ENCODE measurements around the gene ABCC8. TPM values are rescaled to one million over a fixed set of nuclear protein-coding genes. Genes with fewer than 3 reads are reported as not detected.
A peak's percentile ranks its signal among the peaks of the same experiment; 100 is the strongest.

Gene ABCC8
- total and polyA plus RNA-seq, 9 of the 15 experiments (the other 6 are each of a cell fraction or from before 2014, with no cell fraction given) = not detected

- H3K36me3 ChIP-seq (ENCODE audit: control insufficient read depth, insufficient read depth, low read length) = no peaks in the 10 kb centered on the region
- H3K9me1 ChIP-seq (ENCODE audit: control insufficient read depth, insufficient read depth, low read length) = no peaks in the 10 kb centered on the region
- DNase-seq (ENCODE audit: extremely low read depth in 1 of 4, low spot score in 3 of 4) = no peak
- no peak overlapping the region; a peak in 1 of 4 replicates for H3K9ac ChIP-seq (ENCODE audit: insufficient read depth in 1 of 2, low read depth in 2 of 2, low read length in 2 of 2)
- BruUV-seq (replicated peaks) = no TSS peak
- CTCF ChIA-PET (ENCODE audit: low intra/inter-chr PET ratio) = no interaction called here
- H3K9me3 ChIP-seq (replicated peaks; ENCODE audit: control insufficient read depth, insufficient read depth, low read depth, low read length) = no peaks in the 10 kb centered on the region
- FAIRE-seq = no peak
- in situ Hi-C loops (cut with MboI) = no loop called here
- intact Hi-C loops (cut with micrococcal nuclease) = no loop called here
- TF ChIP-seq IRF1 (CRISPR knock-in tag; IDR thresholded peaks at IDR 0.05; ENCODE audit: borderline replicate concordance) (no peak), TEAD4 (IDR thresholded peaks at IDR 0.05; ENCODE audit: low read length) (no peak), TEAD4 (CRISPR knock-in tag; IDR thresholded peaks at IDR 0.05; ENCODE audit: borderline replicate concordance) (no peak), NONO (IDR thresholded peaks at IDR 0.05; ENCODE audit: low read depth in 2 of 2, low read length in 1 of 2) (no peak), FOXK2 (conservative IDR thresholded peaks at IDR 0.05 in 1 of 2, IDR thresholded peaks at IDR 0.05 in 1 of 2; ENCODE audit: low read depth in 2 of 2) (no peak), ZNF347 (CRISPR knock-in tag; IDR thresholded peaks at IDR 0.05; ENCODE audit: low read depth) (no peak), NFIC (IDR thresholded peaks at IDR 0.05) (peak; percentile 79), BCOR (IDR thresholded peaks at IDR 0.05) (0 out of 2 replicates have a peak, but pooled peaks have one; percentile 26), RBM25 (IDR thresholded peaks at IDR 0.05; ENCODE audit: low read depth, low read length, severe bottlenecking) (peak; percentile 86), SNAPC5 (CRISPR knock-in tag; IDR thresholded peaks at IDR 0.05) (no peak), MTA3 (IDR thresholded peaks at IDR 0.05; ENCODE audit: borderline replicate concordance) (no peak), CSDE1 (IDR thresholded peaks at IDR 0.05) (no peak), ZNF24 (IDR thresholded peaks at IDR 0.05) (no peak), IFI16 (CRISPR knock-in tag; IDR thresholded peaks at IDR 0.05) (no peak), MYNN (IDR thresholded peaks at IDR 0.05) (no peak), MYNN (CRISPR knock-in tag; IDR thresholded peaks at IDR 0.05) (no peak), ILK (tag; IDR thresholded peaks at IDR 0.05; ENCODE audit: borderline replicate concordance, low read depth) (no peak), NCOR1 (IDR thresholded peaks at IDR 0.05) (no peak), ZFP36 (IDR thresholded peaks at IDR 0.05; ENCODE audit: low read depth, low read length, partially characterized antibody) (peak; percentile 69), MTA1 (IDR thresholded peaks at IDR 0.05; ENCODE audit: borderline replicate concordance) (no peak), SNIP1 (IDR thresholded peaks at IDR 0.05; ENCODE audit: low read depth) (no peak), ZNF311 (CRISPR knock-in tag; IDR thresholded peaks at IDR 0.05) (no peak)
- 9% methylated on average over 11 of the region's 11 CpGs for WGBS (ENCODE audit: insufficient coverage, low coverage, missing lambda C conversion rate)
- H3K4me1 ChIP-seq (replicated peaks in 1 of 2; ENCODE audit: control insufficient read depth in 2 of 2, insufficient read depth in 2 of 2, low read length in 2 of 2) = peaks cover 4% of the 10 kb centered on the region in 2 experiments; a peak in 2 of 5 replicates
- H3K79me2 ChIP-seq (ENCODE audit: control insufficient read depth, insufficient read depth, low read length) = no peaks in the 10 kb centered on the region
- no peak overlapping the region for H3K4me3 ChIP-seq
- no peak overlapping the region for H3K4me2 ChIP-seq (ENCODE audit: insufficient read depth, low read length)
- no peaks in the 10 kb centered on the region for H4K20me1 ChIP-seq (replicated peaks; ENCODE audit: control insufficient read depth, insufficient read depth, low read length)
- ATAC-seq = no peak
- H3K27ac ChIP-seq (ENCODE audit: extremely low read depth, low read depth, low read length) = no peak overlapping the region
- H2AFZ ChIP-seq (ENCODE audit: low read depth, low read length) = no peak overlapping the region
- POLR2A ChIA-PET = interaction anchor here (0.7 kb wide), 1 partner anchor 76 kb away, joined by 3 read pairs; no protein-coding TSS in a partner anchor
- H3K27me3 ChIP-seq (ENCODE audit: control insufficient read depth in 2 of 2, insufficient read depth in 2 of 2, low read length in 2 of 2) = peaks cover 2 to 48% of the 10 kb centered on the region in 2 experiments; a peak in 4 of 5 replicates
Observed at GRCh38 chr11:17410606-17411379, 65.9 kb downstream of the ABCC8 start.
